Breast epithelium (tissue), 3 donors: ENCODE data around the gene PARVB.

Source experiments
- CTCF ChIP-seq, 3 donors: fragments of 450-650 bp; IDR thresholded peaks; one replicate each; pipeline ENCODE4 v1.5.1; 2016 to 2017; ENCODE audit warnings: antibody characterized with exemption in 3 of 3, mild to moderate bottlenecking in 3 of 3, moderate library complexity in 3 of 3
- POLR2AphosphoS5 ChIP-seq, 3 donors: sonication (generic); formaldehyde crosslinking; IDR thresholded peaks; one replicate each; pipeline ENCODE4 v1.6.1; 2017; ENCODE audit warnings: antibody characterized with exemption in 3 of 3

- TF ChIP-seq CTCF (IDR thresholded peaks at IDR 0.05) (no peak), POLR2AphosphoS5 (IDR thresholded peaks at IDR 0.05) (no peak)
These were observed 159.9 kb downstream of the PARVB start for GRCh38 chr22:44184006-44184405.
